ENCODE data around the gene PREX1.

The PREX1 gene

DNA sequence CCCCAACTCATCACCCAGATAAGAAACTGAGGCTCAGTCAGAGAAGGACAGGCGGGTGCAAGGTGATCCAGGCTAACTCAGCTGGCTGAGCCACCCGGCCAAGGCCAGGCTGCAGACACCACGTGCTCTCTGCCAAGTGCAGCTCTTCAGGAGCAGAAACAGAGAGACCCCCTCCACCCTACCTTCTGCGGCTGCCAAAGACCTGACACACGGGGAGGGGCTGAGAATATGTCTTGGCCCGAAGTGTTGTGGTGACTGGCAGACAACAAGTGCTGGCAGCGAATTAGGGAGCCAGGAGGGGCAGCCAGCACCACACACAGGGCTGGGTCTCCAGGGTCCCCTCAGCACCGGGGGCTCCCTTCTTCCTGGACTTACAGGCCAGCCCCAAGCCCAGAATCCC lies 22.5 kb downstream of the PREX1 start:
- no peak overlapping the region for H3K4me3 ChIP-seq (replicated peaks; ENCODE audit: low read depth, low read length)
- DNase-seq (ENCODE audit: low read depth), result no peak
- TF ChIP-seq, protein P1, sequence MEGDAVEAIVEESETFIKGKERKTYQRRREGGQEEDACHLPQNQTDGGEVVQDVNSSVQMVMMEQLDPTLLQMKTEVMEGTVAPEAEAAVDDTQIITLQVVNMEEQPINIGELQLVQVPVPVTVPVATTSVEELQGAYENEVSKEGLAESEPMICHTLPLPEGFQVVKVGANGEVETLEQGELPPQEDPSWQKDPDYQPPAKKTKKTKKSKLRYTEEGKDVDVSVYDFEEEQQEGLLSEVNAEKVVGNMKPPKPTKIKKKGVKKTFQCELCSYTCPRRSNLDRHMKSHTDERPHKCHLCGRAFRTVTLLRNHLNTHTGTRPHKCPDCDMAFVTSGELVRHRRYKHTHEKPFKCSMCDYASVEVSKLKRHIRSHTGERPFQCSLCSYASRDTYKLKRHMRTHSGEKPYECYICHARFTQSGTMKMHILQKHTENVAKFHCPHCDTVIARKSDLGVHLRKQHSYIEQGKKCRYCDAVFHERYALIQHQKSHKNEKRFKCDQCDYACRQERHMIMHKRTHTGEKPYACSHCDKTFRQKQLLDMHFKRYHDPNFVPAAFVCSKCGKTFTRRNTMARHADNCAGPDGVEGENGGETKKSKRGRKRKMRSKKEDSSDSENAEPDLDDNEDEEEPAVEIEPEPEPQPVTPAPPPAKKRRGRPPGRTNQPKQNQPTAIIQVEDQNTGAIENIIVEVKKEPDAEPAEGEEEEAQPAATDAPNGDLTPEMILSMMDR (IDR thresholded peaks at IDR 0.05; ENCODE audit: low read length, missing control alignments), result no peak

DNA sequence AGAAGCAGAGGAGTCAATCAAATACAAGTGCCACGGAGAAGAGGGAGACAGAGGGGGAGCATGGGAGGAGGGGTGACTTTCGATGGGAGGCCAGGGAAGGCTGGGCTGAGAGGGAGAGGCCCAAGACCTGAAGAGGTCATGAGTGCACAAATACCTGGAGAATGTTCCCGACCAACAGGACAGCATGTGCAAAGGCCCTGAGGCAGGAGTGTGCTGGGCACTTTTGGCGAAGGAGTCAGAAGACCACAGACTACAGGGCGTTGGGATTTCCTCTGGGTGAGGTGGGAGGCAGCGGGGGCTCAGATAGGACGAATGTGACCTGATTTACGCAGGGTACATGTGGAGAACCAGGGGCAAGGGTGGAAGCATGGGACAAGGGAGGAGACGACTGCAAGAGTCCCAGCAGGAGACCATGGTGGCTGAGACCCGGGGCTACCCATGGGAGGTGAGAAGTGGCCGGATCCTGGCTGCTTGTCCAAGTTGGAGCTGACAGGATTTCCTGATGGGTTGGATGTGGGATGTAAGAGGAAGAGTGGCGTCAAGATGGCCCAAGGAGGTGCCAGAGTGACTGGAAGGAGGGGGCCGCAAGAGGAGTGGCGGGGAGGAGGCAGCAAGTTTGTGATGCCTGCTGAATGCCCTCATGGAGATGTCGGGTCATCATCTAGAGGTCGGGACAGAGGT lies 23.4 kb downstream of the PREX1 start:
- no peak overlapping the region for H3K4me3 ChIP-seq (replicated peaks; ENCODE audit: low read depth, low read length)
- TF ChIP-seq, protein P1 (IDR thresholded peaks at IDR 0.05; ENCODE audit: low read length, missing control alignments), result no peak
- no peak for DNase-seq (ENCODE audit: low read depth)

DNA sequence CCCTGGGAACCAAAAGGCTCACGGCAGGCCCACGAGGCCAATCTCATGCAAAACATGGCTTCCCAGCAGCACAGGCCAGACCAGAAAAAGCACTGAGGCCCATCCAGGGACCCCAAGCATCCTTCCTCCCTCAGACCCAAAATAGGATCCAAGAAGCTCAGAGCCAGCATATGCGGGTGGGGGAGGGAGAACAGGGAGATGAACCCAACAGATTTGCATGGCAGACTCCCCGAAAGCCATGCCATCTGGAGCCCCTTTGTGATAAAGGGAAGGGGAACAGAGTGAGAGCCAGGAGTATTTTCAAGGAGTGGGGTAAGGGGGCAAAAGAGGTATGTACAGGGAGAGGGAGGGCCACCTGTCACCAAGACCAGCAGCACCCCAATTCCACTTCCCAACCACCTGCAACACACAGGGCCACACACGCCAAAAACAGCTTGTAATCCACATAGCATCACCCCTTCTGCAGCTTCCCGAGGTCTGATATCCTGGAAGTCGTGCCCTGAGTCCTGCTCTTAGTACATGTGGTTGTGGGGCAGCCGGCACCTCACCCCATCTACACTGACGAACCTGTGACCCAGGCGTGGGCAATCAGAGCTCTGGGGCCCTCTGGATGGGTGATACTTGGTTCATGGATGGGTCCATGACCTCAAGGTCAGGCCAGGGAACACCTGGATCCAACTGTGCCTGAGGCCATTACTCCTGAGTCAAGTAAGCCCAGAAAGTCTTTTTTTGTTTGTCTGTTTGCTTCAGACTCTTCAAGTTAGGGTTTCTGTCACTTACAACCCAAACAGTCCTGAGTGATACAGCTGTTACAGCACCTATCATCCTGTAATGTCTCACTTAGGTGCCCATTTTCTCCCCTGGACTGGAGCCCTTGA lies 24.4 kb downstream of the PREX1 start:
- TF ChIP-seq, protein P1 (IDR thresholded peaks at IDR 0.05; ENCODE audit: low read length, missing control alignments), result no peak
- no peak overlapping the region for H3K4me3 ChIP-seq (replicated peaks; ENCODE audit: low read depth, low read length)
- DNase-seq (ENCODE audit: low read depth), result no peak

DNA sequence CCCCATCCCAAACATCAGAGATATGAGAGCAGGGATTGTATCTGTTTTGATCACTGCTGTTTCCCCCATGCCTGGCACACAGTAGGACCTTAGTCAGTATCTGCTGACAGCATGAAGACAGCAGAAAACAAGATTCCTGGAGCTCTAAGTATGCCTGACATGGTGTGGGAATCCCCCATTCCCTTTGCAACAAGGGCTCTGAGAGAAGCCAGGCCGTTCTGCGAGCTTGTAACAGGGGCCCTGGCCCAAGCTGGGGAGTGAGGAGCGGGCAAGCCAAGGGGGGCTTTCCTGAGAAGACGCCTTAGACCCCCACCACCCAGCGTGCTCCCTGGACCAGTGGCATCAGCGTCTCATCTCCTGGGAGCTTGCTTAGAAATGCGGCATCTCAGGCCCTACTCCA lies 25.2 kb downstream of the PREX1 start:
- no peak for DNase-seq (ENCODE audit: low read depth)
- TF ChIP-seq, protein P1 (IDR thresholded peaks at IDR 0.05; ENCODE audit: low read length, missing control alignments), result no peak
- H3K4me3 ChIP-seq (replicated peaks; ENCODE audit: low read depth, low read length), result no peak overlapping the region

DNA sequence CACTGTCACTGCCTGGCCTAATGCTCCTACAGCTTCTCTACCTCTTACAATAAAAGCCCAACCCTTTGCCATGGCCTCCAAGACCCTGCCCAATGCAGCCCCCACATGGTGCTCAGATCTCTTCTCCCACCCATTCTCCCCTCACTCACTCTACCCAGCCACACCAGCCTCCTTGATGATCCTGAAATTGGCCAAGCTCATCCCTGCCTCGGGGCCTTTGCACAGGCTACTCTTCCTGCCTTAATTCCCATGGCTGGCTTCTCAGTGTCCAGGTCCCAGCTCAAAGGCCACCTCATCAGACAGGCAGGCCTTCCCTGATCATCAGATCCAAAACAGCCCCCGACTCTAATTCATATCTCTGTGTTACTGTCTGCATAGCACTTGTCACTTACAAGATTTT lies 25.6 kb downstream of the PREX1 start:
- DNase-seq (ENCODE audit: low read depth), result no peak
- TF ChIP-seq, protein P1 (IDR thresholded peaks at IDR 0.05; ENCODE audit: low read length, missing control alignments), result no peak
- no peak overlapping the region for H3K4me3 ChIP-seq (replicated peaks; ENCODE audit: low read depth, low read length)

DNA sequence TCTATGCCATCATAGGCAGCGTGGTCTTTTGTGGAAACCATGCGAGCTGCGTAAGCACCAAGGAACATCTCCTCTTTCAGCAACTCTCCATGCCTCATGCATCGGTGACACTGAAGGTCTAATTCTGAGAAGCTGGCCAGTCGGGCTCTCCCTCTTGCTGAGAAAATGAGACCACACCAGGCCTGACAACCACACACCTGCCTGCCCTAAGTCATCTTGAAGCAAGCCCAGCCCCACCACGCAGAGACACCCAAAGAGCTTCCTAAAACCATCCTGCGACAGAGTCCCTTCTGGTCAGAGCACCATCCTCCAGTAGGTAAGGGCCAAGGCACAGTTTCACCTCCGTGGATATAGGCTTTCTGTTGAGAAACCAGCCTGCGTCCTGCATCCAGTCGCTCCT lies 26.6 kb downstream of the PREX1 start:
- TF ChIP-seq, protein P1 (IDR thresholded peaks at IDR 0.05; ENCODE audit: low read length, missing control alignments), result no peak
- DNase-seq (ENCODE audit: low read depth), result no peak
- H3K4me3 ChIP-seq (replicated peaks; ENCODE audit: low read depth, low read length), result no peak overlapping the region
